Eye (tissue), 1 donor: ENCODE data around the gene ITSN1.
"Not testable (repeated sequence)": the region's sequence is repeated elsewhere in the genome, so short reads cannot be mapped to it uniquely, and the experiment has no call there.

ENCODE experiments used
- DNase-seq: peaks from one replicate; pipeline ENCODE4 v3.0.0-alpha.2; 2015

ITSN1 gene

GRCh38 chr21:33867868-33868267 lies 225.6 kb downstream of the ITSN1 start:
- DNase-seq: not testable (repeated sequence)

DNA sequence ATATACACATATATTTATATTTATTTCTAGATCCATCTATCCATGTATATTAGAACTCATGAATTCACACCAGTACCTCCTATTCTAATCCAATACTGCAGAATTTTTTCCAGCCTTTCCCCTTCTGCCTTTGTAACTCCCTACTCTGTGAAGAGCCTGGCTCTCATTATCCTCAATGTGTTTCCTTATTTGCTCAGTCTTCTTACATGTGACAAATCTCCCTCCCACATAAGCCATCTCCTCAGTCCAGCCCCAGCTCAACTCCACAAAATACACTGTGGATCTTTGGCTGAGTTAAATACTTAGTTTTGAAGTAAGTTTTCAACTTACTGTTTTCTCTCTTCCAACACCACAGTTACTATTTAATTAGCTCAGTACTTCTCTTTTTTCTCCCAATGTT lies 227.6 kb downstream of the ITSN1 start:
- DNase-seq: no peak

DNA sequence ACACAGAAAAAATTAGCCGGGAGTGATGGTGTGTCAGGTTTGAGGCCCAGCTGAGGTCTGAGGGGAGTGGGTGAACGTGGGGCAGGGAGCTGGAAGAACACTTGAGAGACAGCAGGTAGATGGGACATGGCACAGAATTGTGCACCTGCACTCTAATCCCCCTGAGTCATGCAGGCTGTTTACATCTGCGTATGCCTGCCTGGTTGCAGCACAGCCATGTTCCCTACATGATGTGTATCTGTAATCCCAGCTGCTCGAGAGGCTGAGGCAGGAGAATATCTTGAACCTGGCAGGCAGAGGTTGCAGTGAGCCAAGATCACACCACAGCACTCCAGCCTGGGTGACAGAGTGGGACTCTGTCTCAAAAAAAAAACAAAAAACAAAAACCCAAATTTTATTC lies 228.5 kb downstream of the ITSN1 start:
- DNase-seq: no peak

- DNase-seq: no peak
These were observed 228.9 kb downstream of the ITSN1 start for GRCh38 chr21:33871171-33871570.

GRCh38 chr21:33872881-33873515 lies 230.7 kb downstream of the ITSN1 start:
- DNase-seq: no peak

DNA sequence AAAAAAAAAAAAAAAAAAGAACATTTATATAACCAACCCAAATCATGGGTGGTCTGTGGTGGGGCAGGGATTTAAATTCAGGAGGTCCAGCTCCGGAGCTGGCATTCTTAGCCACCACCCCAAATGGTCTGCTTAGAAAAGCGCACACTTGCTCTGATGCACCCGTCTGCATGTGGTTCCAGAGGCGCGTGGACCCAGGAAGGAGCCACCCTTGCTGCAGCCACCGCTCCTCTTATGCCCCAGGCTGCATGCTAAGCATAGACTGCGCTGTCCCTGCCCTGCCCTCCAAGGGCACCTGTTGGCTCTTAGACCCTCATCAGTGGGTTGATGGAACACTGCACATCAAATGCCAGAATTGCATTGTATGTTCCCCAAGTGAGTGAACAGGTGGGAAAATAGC lies 231.9 kb downstream of the ITSN1 start:
- no peak for DNase-seq

DNA sequence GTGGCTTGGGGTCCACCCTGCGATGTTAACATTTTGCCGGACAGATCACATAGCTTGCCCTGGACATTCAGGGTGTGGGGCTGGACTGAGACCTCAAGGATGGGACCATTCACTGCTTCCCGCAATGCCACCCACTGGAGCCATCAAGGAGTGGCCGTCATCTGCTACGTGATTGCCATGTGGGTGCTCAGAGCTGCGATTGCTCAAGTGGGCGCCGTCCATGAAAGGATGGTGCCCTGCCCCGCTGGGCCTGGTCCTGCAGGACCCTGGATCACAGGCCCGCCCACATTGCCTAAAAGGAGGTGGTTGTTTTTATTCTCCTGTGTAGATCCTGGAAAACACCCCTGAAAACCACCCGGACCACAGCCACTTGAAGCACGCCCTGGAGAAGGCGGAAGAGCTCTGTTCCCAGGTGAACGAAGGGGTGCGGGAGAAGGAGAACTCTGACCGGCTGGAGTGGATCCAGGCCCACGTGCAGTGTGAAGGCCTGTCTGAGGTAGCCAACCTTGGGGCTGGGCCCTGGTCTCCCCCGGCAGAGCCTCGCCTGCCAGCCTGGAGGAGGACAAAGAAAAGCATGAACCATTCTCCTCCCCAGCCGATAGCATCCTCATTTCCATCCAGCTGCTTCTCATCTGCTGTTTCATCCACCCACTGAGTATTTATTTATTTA lies 232.9 kb downstream of the ITSN1 start:
- no peak for DNase-seq

GRCh38 chr21:33878824-33879223 lies 236.5 kb downstream of the ITSN1 start:
- no peak for DNase-seq

DNA sequence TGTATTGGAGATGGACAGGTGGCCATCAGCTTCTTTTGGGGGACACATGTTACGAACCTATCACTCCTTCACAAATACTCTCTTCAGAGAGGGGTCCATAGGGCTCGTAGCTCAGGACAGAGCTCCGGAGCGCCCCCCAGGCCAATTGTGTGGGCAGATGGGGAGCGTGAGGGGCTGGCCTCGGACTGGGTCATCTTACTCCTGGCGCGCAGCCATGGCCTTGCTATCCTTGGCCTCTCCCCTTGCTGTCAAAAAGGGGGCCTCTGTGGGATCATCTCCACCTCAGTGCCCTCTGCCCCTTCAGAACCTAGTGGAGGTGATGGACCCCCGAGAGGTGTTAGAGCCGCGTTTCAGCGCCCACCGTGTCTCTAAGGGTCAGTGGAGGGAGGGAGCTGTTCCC lies 238.3 kb downstream of the ITSN1 start:
- no peak for DNase-seq

GRCh38 chr21:33881689-33882440 lies 239.6 kb downstream of the ITSN1 start:
- DNase-seq: no peak

GRCh38 chr21:33883118-33883517 lies 240.8 kb downstream of the ITSN1 start:
- no peak for DNase-seq

- peak; percentile 24 for DNase-seq
These were observed 242.3 kb downstream of the ITSN1 start for GRCh38 chr21:33884376-33885171.

DNA sequence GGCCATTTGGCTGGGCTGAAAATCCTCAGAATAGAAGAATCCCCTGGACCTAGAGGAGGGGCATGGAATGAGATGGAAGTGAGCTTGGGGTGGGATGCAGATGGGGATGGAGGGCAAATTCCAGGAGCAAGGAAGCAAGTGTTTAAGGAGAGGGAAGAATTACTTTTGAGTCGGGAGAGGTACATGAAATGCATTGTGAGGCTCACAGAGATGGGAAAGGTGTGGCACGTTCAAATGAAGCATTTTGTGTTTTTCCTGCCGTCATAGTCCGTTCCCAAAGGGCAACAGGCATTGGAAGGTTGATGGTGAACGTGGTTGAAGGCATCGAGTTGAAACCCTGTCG lies 242.8 kb downstream of the ITSN1 start:
- no peak for DNase-seq

DNA sequence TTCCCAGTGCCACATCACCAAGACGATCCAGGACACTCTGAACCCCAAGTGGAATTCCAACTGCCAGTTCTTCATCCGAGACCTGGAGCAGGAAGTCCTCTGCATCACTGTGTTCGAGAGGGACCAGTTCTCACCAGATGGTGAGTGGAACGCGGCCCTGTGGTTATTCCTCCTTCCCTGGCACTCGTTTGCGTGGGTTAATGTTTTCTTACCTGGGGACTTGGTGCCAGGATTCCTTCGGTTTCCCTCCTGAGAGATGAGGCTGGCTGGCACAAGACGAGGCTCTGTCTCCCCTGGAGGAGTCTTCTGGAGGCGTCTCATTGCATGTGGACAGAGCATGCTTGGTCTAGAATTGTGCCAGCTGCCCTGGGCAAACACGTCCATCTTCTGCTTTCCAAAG lies 244.0 kb downstream of the ITSN1 start:
- DNase-seq: no peak

DNA sequence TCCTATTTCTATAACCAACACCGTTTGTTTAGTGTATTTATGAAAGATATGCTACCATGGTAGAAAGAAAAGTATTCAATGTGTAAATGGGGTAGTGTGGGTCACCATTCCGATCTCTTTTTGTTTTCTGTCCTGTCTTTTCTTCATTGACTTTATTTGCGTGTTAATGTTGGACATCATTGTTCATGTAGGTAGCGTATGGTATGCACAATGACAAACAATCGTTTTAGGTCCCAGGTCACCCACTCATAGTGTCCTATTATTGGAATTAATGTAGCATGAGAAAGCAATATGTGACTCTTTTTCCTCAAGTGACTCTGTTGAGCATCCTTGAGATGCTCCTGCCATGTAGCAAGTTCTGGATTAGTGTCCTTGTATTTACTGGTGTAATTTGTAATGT lies 247.9 kb downstream of the ITSN1 start:
- no peak for DNase-seq

DNA sequence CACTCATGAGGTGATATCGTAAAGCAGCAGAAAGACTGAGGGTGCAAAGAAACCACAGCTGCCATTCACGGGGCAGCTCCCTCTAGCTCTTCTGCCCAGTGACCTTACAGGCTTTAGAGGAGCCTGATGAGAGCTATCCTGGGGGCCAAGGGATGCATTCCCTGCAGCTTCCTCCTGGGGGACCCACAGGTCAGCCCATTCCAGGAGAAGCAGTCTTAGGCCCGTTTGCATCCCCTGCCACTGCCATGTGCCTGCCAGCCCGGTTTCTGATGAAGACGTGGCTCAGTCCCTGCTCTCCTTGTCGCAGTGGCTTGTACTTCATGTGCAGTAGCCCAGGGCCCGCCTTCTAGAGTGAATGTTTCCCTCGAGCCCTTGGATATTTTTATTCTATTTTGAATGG lies 250.6 kb downstream of the ITSN1 start:
- DNase-seq: no peak

DNA sequence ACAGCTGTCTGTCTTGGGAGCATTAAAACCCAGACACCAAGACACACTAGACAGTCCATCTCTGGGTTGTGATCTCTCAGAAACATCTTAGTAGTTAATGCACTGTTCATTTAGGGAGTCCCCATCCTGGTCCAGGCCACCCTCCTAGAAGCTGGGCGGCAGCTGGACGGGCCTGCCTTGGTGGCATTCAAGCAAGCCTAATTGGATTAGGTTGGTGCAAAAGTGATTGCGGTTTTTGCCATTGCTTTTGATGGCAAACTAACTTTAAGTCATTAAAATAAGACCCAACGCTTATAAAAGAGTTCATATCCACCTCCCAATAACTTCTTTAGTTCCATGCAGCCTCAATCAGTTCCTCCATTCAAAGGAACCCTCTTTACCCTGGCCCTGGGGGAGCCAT lies 251.6 kb downstream of the ITSN1 start:
- DNase-seq: peak; percentile 34

DNA sequence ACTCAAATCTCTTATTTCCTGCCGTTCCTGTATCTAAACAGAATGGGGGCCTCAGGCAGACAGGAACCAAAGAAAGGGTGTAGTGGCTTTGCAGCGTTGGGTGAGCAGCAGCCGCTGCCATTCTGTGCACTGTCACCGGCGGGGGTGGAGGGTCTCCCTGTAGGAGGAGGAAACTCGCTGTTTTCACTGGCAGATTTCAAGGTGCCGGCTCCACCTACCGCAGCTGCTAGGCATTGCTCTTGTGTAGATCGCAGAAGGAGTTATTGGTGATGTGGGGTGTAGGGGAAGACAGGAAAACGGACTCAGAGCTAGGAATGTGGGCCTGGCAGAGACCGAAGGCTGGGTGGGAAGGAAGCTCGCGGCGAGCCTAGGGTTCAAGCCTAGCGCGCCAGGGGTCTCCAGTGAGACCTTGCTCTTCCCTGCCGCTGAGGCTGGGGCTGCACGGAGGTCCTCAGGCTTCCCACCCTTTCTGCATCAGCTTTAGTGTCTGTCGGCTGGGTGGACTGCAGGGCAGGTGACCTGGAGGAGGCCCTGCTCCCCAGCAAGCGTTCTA lies 252.5 kb downstream of the ITSN1 start:
- peak; percentile 92 for DNase-seq

DNA sequence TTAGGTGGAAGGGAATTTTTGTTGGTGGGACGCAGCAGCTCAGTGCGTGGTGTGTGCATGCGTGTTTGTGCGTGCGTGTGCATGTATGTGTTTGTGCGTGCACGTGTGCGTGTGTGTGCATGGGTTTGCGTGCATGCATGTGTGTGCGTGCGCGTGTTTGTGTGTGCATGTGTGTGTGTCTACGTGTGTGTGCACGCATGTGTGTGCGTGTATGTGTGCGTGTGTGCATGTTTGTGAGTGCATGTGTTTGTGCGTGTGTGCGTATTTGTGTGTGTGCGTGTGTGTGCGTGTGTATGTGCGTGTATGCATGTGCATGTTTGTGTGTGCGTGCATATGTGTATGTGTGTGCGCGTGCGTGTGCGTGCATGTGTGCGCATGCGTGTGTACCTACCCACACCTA lies 253.1 kb downstream of the ITSN1 start:
- no peak for DNase-seq

DNA sequence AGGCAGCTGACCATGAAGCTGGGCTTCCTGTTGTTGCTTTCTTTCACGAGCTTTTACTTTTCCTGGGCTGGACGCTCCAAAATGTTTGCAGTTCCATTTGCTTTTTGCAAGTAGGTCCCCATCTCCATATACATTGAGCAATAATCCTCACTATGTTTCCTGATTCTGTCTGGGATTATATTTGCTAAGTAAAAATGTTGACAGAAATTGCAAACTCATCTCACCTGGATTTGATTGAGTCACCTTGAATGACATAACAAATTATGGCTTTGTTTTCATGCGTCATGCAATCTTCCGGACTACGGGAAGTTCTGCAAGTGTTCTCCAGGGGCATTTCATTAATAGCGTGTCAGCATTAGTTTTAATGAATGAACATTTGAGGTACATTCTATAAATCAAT lies 254.4 kb downstream of the ITSN1 start:
- no peak for DNase-seq

DNA sequence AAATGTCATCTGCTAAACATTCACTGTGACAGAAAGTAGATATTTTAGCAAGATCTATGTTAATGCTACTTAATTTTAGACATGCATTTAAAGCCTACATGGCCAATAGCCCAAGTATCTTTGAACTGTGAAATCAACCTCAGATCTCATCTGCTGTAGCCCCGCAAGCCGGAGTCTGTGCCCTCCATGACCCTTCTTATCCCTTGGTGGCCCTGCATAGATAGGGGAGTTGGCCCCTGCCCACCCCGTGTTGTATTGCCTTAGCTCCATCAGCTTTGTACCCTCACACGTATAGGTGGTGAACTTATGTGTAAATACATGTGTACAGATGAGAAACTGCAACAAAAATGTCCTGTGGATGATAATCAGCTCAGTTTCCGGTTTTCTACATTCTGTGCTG lies 254.8 kb downstream of the ITSN1 start:
- no peak for DNase-seq

- DNase-seq: no peak
These were observed 255.4 kb downstream of the ITSN1 start for GRCh38 chr21:33897739-33898138.

- no peak for DNase-seq
These were observed 256.3 kb downstream of the ITSN1 start for GRCh38 chr21:33898586-33898985.
